Measurements from ENCODE around the gene DOCK10.

DNA sequence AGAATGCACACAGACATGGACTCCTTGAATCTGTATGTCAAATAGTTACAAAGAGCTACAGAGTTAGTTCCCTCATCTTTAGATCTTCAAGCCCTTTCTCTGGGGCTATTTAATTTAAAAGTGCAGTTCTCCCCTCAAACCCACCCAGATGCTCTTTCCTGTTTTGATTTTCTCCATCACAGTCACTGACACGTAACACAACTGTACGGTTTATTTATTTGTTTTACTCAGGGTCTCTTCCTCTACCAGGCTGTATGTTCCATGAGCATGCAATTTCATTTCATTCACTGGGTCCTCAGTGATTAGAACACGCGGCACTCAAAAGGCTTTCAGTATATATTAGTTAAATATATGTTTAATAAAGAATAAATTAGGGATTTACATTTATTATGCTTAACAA, 94.7 kb downstream of the DOCK10 start:
- no peak for TF ChIP-seq CBX8 (IDR thresholded peaks at IDR 0.05; ENCODE audit: borderline replicate concordance, extremely low read depth, low read depth, low read length, poor library complexity, severe bottlenecking)
- no peak for TF ChIP-seq POLR2AphosphoS5 (IDR thresholded peaks at IDR 0.05; ENCODE audit: control insufficient read depth, insufficient read depth, low read depth, low read length)
- no peak for TF ChIP-seq SREBF2 (CRISPR knock-in tag; IDR thresholded peaks at IDR 0.05)
- no peak for TF ChIP-seq STAG1 (CRISPR knock-in tag; IDR thresholded peaks at IDR 0.05; ENCODE audit: borderline replicate concordance)
- TF ChIP-seq POLR2A (conservative IDR thresholded peaks at IDR 0.05) = no peak
- TF ChIP-seq, protein P1, sequence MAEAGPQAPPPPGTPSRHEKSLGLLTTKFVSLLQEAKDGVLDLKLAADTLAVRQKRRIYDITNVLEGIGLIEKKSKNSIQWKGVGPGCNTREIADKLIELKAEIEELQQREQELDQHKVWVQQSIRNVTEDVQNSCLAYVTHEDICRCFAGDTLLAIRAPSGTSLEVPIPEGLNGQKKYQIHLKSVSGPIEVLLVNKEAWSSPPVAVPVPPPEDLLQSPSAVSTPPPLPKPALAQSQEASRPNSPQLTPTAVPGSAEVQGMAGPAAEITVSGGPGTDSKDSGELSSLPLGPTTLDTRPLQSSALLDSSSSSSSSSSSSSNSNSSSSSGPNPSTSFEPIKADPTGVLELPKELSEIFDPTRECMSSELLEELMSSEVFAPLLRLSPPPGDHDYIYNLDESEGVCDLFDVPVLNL (CRISPR knock-in tag; IDR thresholded peaks at IDR 0.05; ENCODE audit: low read depth) = no peak

All from K562 (cell line).